GM19239 (cell line): ENCODE data around the gene ABCC10.
"Not testable (repeated sequence)": the region's sequence is repeated elsewhere in the genome, so short reads cannot be mapped to it uniquely, and the experiment has no call there.

Source experiments
- DNase-seq: peaks from one replicate; pipeline ENCODE4 v3.0.0; 2011; ENCODE audit warnings: low spot score; ENCODE audit not compliant: insufficient read length
- FAIRE-seq: peaks from 2 replicates; lab custom pipeline; 2011; peaks lifted over from hg19 to GRCh38; lab: Jason Lieb, UNC

The ABCC10 gene

DNA sequence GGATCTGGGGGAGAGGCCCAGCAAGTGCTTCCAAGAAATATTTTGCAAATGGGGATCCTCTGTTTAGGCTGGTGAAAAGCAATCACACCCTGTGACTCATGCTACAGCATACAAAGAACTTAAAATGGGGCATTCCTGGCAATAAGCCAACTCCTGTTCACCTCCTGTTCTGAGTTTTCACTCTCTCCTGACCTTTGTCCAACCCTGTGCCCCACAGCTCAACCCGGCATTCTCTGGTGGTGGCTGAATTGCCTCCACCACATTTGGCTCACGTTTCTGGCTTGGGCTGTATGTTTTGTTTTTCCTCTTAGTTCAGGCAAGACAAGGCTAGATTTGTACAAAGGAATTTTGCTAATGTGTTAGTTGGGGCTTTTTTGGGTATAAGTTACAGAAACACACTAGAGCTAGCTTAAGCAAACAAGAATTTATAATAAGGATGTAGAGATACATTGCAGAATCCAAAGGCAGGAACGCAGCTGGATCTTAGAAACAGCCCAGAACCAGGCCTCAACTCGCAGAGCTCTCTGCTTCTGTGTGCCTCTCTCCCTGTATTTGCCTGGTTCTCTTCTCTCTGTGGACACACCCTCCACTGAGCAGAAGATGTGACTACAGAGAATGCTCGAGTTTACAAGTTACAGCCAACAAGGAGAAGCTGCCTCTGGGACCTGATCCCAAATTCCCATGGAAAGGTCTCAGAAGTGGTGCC, 9.4 kb downstream of the ABCC10 start:
- FAIRE-seq (no peak), DNase-seq (no peak)

DNA sequence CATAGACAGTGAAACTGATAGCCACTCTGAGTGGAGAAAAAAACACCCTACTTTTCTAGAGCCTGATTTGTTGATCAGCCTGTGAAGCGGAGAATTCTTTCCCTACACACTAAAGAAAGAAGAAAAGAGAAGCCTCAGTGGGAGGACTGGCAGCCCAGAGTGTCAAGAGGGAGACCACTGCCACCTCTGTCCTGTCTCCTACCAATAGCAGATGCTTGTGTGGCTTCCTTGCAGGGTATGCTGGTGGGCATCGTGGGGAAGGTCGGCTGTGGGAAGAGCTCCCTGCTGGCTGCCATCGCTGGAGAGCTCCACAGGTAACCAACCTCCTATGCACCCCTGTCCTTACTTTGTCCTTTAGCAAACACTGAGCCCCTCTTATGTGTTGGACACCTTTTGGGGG, 10.4 kb downstream of the ABCC10 start:
- DNase-seq (no peak), FAIRE-seq (no peak)

GRCh38 chr6:43442935-43443334, 15.6 kb downstream of the ABCC10 start:
- FAIRE-seq (no peak), DNase-seq (no peak)

DNA sequence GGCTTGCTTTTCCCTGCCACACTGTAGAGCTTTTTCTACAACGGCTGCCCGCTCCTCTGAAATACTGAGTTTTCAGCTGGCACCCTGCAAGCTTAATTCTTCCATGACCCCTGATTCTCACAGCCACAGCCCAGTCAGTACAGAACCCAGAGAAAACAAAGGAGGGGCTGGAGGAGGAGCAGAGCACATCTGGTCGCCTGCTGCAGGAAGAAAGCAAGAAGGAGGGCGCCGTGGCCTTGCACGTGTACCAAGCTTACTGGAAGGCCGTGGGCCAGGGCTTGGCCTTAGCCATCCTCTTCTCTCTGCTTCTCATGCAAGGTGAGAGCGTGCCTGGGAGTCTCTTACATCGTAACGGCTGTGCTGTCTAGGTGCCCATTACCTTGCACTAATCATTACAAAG, 16.7 kb downstream of the ABCC10 start:
- DNase-seq (no peak), FAIRE-seq (no peak)

DNA sequence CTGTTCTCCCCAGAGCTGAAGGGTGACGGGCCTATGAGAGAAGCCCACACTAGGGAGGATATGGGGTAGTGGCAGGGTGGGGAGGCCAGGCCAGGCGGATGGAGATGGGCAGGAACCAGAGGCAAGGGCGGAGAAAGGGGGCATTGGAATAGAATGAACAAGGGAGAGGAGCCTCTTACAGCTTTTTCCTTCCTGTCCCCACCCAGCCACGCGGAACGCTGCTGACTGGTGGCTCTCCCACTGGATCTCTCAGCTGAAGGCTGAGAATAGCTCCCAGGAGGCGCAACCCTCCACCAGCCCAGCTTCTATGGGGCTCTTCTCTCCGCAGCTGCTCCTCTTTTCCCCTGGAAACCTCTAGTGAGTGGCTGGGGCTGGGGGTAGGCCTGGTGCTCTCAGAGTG, 17.2 kb downstream of the ABCC10 start:
- DNase-seq (no peak), FAIRE-seq (no peak)

- no peak for FAIRE-seq
- no peak for DNase-seq
Observed at GRCh38 chr6:43445576-43445975, 18.2 kb downstream of the ABCC10 start.

GRCh38 chr6:43447604-43448003, 20.3 kb downstream of the ABCC10 start:
- FAIRE-seq, result no peak
- no peak for DNase-seq

- DNase-seq (no peak), FAIRE-seq (no peak)
Observed at GRCh38 chr6:43448916-43449315, 21.6 kb downstream of the ABCC10 start.

- DNase-seq, result no peak
- FAIRE-seq, result no peak
Observed at GRCh38 chr6:43450699-43451131, 23.4 kb downstream of the ABCC10 start.

DNA sequence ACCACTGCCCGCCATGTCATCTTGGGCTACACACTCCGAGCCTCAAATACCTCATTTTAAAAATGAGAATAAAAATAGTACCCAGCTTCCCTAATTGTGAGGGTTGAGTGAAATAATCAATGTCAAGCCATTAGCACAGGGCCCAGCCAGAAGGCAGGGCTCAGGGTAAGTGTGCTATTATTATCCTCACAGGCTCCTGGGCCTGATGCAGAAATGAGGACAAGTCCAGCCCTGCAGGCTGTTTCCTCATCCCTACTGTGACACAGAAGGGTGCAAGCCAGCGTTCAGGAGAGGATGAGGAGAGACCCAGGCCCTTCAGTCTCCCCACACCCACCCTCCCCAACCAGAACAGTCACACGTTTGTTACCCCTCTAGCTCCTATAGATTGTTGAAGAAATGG, 24.0 kb downstream of the ABCC10 start:
- FAIRE-seq, result no peak
- no peak for DNase-seq

- no peak for FAIRE-seq
- no peak for DNase-seq
Observed at GRCh38 chr6:43451939-43452338, 24.6 kb downstream of the ABCC10 start.

- no peak for FAIRE-seq
- DNase-seq, result no peak
Observed at GRCh38 chr6:43452896-43453295, 25.6 kb downstream of the ABCC10 start.

GRCh38 chr6:43453831-43454230, 26.5 kb downstream of the ABCC10 start:
- DNase-seq (no peak), FAIRE-seq (no peak)

- DNase-seq (no peak), FAIRE-seq (peak; percentile 89)
Observed at GRCh38 chr6:43454290-43454695, 27.0 kb downstream of the ABCC10 start.

- FAIRE-seq (no peak), DNase-seq (peak; percentile 85)
Observed at GRCh38 chr6:43454696-43455530, 27.6 kb downstream of the ABCC10 start.

DNA sequence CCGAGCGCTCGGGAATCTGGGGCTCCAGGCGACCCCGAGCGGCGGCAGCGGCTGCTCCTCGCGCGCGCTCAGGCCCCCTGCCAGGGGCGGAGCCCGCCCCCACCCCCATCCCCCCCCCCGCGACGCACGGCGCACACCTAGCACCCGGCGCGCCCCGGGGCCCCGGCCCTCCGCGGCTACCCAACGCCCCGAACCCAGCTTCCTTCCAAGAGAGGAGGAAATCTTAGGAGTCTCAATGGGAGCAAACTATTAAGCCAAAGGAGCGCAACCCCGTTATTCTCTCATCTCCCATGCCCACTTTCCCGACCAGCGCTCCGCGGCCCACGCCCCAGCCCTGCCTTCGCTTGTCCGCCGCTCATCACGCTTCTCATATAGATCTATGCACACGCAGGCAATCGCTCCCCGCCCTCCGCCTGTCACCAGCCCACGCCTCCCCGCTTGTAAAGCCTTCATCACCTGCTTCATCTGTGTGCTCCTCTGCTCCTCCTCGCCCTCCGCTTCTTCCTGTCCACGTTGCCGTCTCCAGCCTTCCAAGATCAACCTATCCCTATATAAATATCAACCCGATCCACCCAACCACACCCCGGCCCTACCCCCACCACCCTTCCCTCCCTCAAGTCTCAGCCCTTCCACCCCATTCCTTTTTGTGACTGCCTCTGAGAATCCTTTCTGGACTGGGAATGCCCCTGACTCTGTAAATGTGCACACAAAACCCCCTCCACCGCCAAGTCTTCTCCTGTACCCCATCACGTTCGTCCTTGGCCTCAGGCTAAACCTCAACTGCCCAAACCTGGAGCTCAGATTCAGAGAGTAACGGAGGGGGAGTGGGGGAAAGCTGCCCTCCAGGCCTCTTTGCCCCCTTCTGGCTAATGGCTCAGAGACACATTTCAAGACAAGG, 28.4 kb downstream of the ABCC10 start, which contains the start of gene DLK2:
Gene DLK2 (minus strand): TSS at position 18 of the 898 bp plus-strand sequence. CDS start 723 bp downstream, outside the sequence.
- DNase-seq (peak; percentile 50), FAIRE-seq (peak; percentile 21)

- DNase-seq, result no peak
- FAIRE-seq, result no peak
Observed at GRCh38 chr6:43457643-43458042, 30.3 kb downstream of the ABCC10 start.

DNA sequence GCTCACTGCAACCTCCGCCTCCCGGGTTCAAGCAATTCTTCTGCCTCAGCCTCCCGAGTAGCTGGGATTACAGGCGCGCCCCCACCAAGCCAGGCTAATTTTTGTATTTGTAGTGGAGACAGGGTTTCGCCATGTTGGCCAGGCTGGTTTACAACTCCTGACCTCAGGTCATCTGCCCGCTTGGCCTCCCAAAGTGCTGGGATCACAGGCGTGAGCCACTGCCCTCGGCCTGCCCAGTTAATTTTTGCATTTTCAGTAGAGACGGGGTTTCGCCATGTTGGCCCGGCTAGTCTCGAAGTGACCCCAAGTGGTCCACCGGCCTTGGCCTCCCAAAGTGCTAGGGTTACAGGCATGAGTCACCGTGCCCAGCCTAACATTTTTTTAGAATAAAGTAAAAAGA, 30.8 kb downstream of the ABCC10 start:
- DNase-seq, FAIRE-seq: not testable (repeated sequence)

DNA sequence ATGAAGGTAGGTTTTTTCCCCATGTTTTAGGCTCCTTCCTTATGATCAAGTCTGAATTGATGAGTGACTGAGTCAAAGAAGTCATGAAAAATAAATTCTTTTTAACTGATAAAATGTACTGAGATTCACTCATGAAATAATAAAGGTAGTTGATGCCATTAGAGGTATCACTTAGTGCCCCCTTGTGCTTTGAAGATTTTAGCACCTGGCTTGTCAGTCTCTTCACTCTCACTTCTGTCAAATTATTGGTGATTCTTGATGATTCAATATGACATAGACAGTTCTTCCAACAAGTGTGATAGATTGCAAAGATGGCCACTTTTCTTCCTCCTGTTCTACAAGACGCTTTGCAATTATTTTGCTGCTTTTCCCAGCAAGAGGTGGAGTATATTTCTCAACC, 32.2 kb downstream of the ABCC10 start:
- FAIRE-seq, result no peak
- no peak for DNase-seq

- DNase-seq (no peak), FAIRE-seq (no peak)
Observed at GRCh38 chr6:43460032-43460431, 32.7 kb downstream of the ABCC10 start.
